Activated naive CD8-positive, alpha-beta T cell treated with anti-CD3 and anti-CD28 coated beads, Interleukin-2, amount 50 U/mL, for 24 hours (primary cell): Measurements from ENCODE around the gene USP28.
"Not testable (repeated sequence)": the region's sequence is repeated elsewhere in the genome, so short reads cannot be mapped to it uniquely, and the experiment has no call there.

Experiments
- ATAC-seq: fragments of 150-1000 bp; cut with Tn5 transposase; one replicate; pipeline ENCODE4 v1.10.0; 2021
- DNase-seq: peaks from one replicate; pipeline ENCODE4 v3.0.0; 2021
- H3K27ac Mint-ChIP-seq: one replicate; pipeline ENCODE4 v1.8.0; 2021; ENCODE audit warnings: mild to moderate bottlenecking, mixed read lengths
- H3K27me3 Mint-ChIP-seq: one replicate; pipeline ENCODE4 v1.8.0; 2021; ENCODE audit warnings: mixed read lengths
- H3K36me3 Mint-ChIP-seq: one replicate; pipeline ENCODE4 v1.8.0; 2021; ENCODE audit warnings: low read depth, mixed read lengths
- H3K4me1 Mint-ChIP-seq: one replicate; pipeline ENCODE4 v1.8.0; 2021; ENCODE audit warnings: mixed read lengths
- H3K4me3 Mint-ChIP-seq: one replicate; pipeline ENCODE4 v1.8.0; 2021; ENCODE audit warnings: mild to moderate bottlenecking, moderate library complexity, mixed read lengths
- H3K9me3 Mint-ChIP-seq: one replicate; pipeline ENCODE4 v1.8.0; 2021; ENCODE audit warnings: mixed read lengths

The USP28 gene

GRCh38 chr11:113875234-113876073, at the start of gene USP28:
Gene USP28 (minus strand): TSS chr11:113875572. CDS start chr11:113875501, 71 bp downstream.
- ATAC-seq (peak; percentile 78), DNase-seq (peak; percentile 89)
- H3K4me1 Mint-ChIP-seq: peaks cover 40% of the 10 kb centered on the region
- no peaks in the 10 kb centered on the region for H3K36me3 Mint-ChIP-seq
- peaks cover 4% of the 10 kb centered on the region for H3K9me3 Mint-ChIP-seq
- H3K4me3 Mint-ChIP-seq: peak within 1 kb of the TSS; percentile 90
- peaks cover 1% of the 10 kb centered on the region for H3K27me3 Mint-ChIP-seq
- H3K27ac Mint-ChIP-seq: peak within 1 kb of the TSS; percentile 90

GRCh38 chr11:113923572-113923971, 48.2 kb upstream of the USP28 start:
- Mint-ChIP-seq H3K36me3 (no peaks in the 10 kb centered on the region), H3K4me1 (peaks cover 1% of the 10 kb centered on the region), H3K27ac (no peak overlapping the region), H3K9me3 (no peaks in the 10 kb centered on the region), H3K4me3 (no peak overlapping the region), H3K27me3 (peaks cover 14% of the 10 kb centered on the region)
- ATAC-seq (no peak), DNase-seq (no peak)

- H3K36me3 Mint-ChIP-seq, ATAC-seq, H3K27ac Mint-ChIP-seq, DNase-seq, H3K4me3 Mint-ChIP-seq, H3K9me3 Mint-ChIP-seq, H3K27me3 Mint-ChIP-seq, H3K4me1 Mint-ChIP-seq: not testable (repeated sequence)
These were observed 36.1 kb upstream of the USP28 start for GRCh38 chr11:113911491-113911890.

GRCh38 chr11:113908098-113908497, 32.7 kb upstream of the USP28 start:
- H3K27ac Mint-ChIP-seq: no peak overlapping the region
- H3K4me3 Mint-ChIP-seq: no peak overlapping the region
- no peaks in the 10 kb centered on the region for H3K27me3 Mint-ChIP-seq
- ATAC-seq (no peak), DNase-seq (no peak)
- no peaks in the 10 kb centered on the region for H3K9me3 Mint-ChIP-seq
- H3K4me1 Mint-ChIP-seq: no peaks in the 10 kb centered on the region
- no peaks in the 10 kb centered on the region for H3K36me3 Mint-ChIP-seq

DNA sequence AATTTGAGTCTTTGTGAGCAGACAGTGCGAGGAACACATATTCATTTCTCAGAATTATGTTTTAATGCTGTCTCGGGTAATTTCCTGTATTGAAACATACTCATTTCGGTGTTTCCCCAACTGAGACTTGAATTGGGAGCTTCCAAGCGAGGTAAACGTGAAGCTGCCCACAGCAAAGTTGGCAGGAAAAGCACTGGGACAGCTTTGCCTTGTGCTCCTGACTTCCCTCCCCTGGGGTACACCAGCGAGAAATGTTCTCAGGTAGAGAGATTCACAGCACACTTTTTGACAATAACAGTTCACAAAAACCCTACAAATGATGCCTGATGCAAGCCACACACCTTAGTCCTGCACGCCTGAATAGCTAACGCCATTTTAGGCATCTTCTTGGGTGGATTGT, 32.3 kb upstream of the USP28 start:
- H3K27ac Mint-ChIP-seq: no peak overlapping the region
- no peaks in the 10 kb centered on the region for H3K36me3 Mint-ChIP-seq
- no peaks in the 10 kb centered on the region for H3K27me3 Mint-ChIP-seq
- DNase-seq (no peak), ATAC-seq (no peak)
- no peaks in the 10 kb centered on the region for H3K4me1 Mint-ChIP-seq
- no peak overlapping the region for H3K4me3 Mint-ChIP-seq
- no peaks in the 10 kb centered on the region for H3K9me3 Mint-ChIP-seq

DNA sequence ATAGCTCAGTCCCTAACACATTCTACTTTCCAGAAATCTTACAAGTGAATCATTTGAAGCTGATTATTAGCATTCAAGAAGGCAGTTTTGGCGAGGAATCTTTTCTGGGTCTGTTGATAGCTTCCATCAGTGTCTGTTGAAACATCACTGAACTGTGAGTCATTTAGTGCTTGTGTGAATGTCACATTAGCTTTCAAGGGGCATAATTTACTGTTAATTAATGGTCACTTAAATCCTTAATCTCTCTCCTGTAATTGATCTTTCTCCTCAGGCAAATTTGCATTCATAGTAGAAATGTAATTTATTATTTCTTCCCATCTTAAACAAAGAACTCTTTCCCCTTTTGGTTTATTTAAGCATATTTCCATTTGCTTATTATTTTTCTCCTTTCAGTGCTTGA, 31.8 kb upstream of the USP28 start:
- H3K9me3 Mint-ChIP-seq: no peaks in the 10 kb centered on the region
- H3K4me1 Mint-ChIP-seq: no peaks in the 10 kb centered on the region
- H3K4me3 Mint-ChIP-seq: no peak overlapping the region
- ATAC-seq (no peak), DNase-seq (no peak)
- no peaks in the 10 kb centered on the region for H3K36me3 Mint-ChIP-seq
- H3K27me3 Mint-ChIP-seq: peaks cover 2% of the 10 kb centered on the region
- no peak overlapping the region for H3K27ac Mint-ChIP-seq

DNA sequence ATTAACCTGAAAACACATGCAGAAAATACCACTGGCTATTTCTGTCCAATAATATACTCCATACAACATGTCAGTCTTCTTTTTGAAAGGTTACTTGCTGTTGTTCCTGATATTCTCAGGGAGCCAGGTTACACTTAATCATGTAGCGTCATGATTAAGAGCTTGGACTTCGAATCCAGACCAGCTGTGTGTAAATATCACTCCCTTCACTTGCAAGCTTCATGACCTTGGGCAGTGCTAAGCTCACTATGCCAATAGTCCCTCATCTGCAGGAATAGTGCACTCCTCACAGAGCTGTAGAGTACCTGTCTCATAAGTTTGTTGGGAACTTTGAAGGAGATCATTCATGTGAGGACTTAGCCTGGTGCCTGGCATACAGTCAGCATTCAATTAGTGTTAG, 31.1 kb upstream of the USP28 start:
- H3K36me3 Mint-ChIP-seq: no peaks in the 10 kb centered on the region
- no peak overlapping the region for H3K4me3 Mint-ChIP-seq
- DNase-seq (no peak), ATAC-seq (no peak)
- H3K4me1 Mint-ChIP-seq: no peaks in the 10 kb centered on the region
- peaks cover 7% of the 10 kb centered on the region for H3K27me3 Mint-ChIP-seq
- no peak overlapping the region for H3K27ac Mint-ChIP-seq
- no peaks in the 10 kb centered on the region for H3K9me3 Mint-ChIP-seq

- Mint-ChIP-seq H3K27me3 (peaks cover 7% of the 10 kb centered on the region), H3K36me3 (no peaks in the 10 kb centered on the region), H3K27ac (no peak overlapping the region), H3K4me3 (no peak overlapping the region), H3K4me1 (no peaks in the 10 kb centered on the region), H3K9me3 (no peaks in the 10 kb centered on the region)
- DNase-seq (no peak), ATAC-seq (no peak)
These were observed 30.7 kb upstream of the USP28 start for GRCh38 chr11:113906038-113906437.

DNA sequence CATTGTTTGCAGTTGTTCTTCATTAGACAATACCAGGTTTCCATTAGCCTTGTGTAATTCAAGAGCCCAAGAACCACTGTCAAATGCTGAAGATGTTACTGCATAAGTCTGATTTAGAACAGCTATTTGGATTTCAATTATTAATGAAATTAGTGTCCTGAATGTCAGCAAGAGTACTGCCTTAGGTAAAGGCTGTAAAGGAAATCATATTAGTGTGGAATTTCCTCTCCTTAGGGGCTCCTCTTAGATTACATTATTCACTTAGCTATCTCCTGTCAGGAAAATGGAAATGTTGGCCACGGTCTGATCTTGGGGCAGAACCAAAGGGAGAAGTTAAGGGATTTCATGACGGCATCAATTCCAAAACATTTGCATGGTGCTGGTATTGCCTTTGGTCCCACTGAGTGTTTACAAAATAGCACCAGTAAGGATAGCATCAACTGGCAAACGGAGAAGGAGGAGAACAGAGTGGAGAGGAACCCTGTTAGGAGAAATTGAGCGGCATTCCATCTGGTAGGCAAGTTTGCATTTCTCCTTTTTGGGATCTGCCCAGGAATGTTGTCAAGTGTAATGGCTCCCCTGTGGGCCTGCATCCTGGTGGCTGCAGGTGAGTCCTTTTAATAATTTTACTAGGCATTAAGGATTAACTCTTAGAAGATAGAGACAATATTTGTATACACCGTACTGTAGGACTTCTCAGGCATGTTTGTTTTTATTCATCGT, 29.2 kb upstream of the USP28 start, which contains the start of gene HTR3B:
HTR3B (plus strand) TSS at position 418 of the 723 bp plus-strand sequence; CDS start at position 556, 138 bp downstream.
- Mint-ChIP-seq H3K27ac (no peak within 1 kb of the TSS), H3K9me3 (no peaks in the 10 kb centered on the region), H3K4me1 (no peaks in the 10 kb centered on the region), H3K4me3 (no peak within 1 kb of the TSS), H3K27me3 (peaks cover 7% of the 10 kb centered on the region), H3K36me3 (no peaks in the 10 kb centered on the region)
- DNase-seq: no peak
- ATAC-seq: no peak

DNA sequence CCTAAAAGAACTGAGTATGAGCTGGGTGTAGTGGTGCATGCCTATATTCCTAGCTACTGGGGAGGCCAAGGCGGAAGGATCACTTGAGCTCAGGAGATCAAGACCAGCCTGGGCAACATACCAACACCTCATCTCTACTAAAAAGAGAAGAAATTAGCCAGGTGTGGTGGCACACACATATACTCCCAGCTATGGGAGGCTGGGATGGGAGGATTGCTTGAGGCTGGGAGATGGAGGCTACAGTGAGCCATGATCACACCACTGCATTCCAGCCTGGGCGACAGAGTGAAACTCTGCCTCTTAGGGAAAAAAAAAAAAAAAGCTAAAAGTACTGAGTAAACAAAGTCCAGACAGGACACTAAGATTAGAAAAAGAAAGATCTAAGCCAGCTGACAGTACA, 25.8 kb upstream of the USP28 start:
- no peaks in the 10 kb centered on the region for H3K4me1 Mint-ChIP-seq
- H3K4me3 Mint-ChIP-seq: no peak overlapping the region
- H3K27me3 Mint-ChIP-seq: peaks cover 7% of the 10 kb centered on the region
- no peak for ATAC-seq
- no peaks in the 10 kb centered on the region for H3K36me3 Mint-ChIP-seq
- DNase-seq: no peak
- H3K27ac Mint-ChIP-seq: no peak overlapping the region
- H3K9me3 Mint-ChIP-seq: no peaks in the 10 kb centered on the region

DNA sequence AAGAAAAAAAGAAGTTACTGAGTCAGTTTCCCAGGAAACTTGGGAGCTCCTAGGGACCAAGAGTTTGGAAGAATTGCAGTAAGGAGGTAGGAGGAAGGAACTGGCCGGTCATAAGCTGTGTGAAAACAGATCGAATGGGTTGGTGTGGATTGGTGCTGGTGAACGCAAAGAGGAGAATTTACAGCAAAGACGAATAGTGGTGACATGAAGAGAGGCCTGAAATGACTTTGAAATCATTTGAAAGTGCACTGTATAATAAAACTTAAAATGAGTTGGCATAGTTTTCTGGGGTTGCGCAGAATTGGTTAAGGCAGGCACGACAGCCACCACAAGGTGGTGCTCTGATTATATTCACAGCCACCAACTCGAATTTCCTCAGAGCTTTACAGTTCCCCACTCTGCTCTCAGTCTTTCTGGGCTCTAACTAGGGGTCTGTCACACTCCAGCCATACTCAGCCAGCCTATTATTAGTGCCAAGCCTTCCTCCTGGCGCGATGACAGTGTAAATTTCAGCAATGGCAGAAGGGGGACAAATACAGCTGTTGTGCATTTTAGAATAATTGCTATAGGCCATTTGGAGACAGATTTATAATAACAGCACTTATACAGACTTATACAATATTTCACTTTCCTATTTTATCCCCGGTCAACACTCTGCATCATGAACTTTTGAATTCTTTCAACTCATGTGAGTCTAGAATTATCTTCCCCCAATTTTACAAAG, 20.9 kb upstream of the USP28 start:
- H3K36me3 Mint-ChIP-seq: no peaks in the 10 kb centered on the region

GRCh38 chr11:113895367-113896155, 20.2 kb upstream of the USP28 start:
- Mint-ChIP-seq H3K36me3 (no peaks in the 10 kb centered on the region), H3K4me1 (no peaks in the 10 kb centered on the region), H3K9me3 (no peaks in the 10 kb centered on the region)

More for the DNA sequence above, 20.9 kb upstream of the USP28 start:
- DNase-seq (peak; percentile 16), ATAC-seq (peak; percentile 52)
- Mint-ChIP-seq H3K4me1 (no peaks in the 10 kb centered on the region), H3K4me3 (no peak overlapping the region), H3K9me3 (no peaks in the 10 kb centered on the region), H3K27me3 (no peaks in the 10 kb centered on the region), H3K27ac (no peak overlapping the region)

GRCh38 chr11:113894421-113894996, 19.1 kb upstream of the USP28 start:
- Mint-ChIP-seq H3K27ac (no peak overlapping the region), H3K4me1 (no peaks in the 10 kb centered on the region), H3K36me3 (no peaks in the 10 kb centered on the region), H3K27me3 (no peaks in the 10 kb centered on the region), H3K9me3 (no peaks in the 10 kb centered on the region), H3K4me3 (no peak overlapping the region)
- ATAC-seq: no peak
- DNase-seq: no peak

More at GRCh38 chr11:113895367-113896155, 20.2 kb upstream of the USP28 start:
- Mint-ChIP-seq H3K27ac (no peak overlapping the region), H3K4me3 (no peak overlapping the region), H3K27me3 (no peaks in the 10 kb centered on the region)
- no peak for DNase-seq
- no peak for ATAC-seq

- Mint-ChIP-seq H3K4me3 (no peak overlapping the region), H3K27ac (no peak overlapping the region), H3K9me3 (no peaks in the 10 kb centered on the region)
These were observed 13.5 kb upstream of the USP28 start for GRCh38 chr11:113888848-113889247.

More at GRCh38 chr11:113888848-113889247, 13.5 kb upstream of the USP28 start:
- DNase-seq (no peak), ATAC-seq (no peak)
- H3K36me3 Mint-ChIP-seq: no peaks in the 10 kb centered on the region
- no peaks in the 10 kb centered on the region for H3K4me1 Mint-ChIP-seq
- H3K27me3 Mint-ChIP-seq: no peaks in the 10 kb centered on the region
